SK-N-SH (cell line): ENCODE results near the gene DAGLA. TPM values are rescaled to one million over a fixed set of nuclear protein-coding genes. Genes with fewer than 3 reads are reported as not detected.

Experiments
- CTCF ChIA-PET: fragments of 300-600, 350-600 bp; formaldehyde crosslinking; extraction: SDS; loops from one replicate; lab custom pipeline; 2021; lab: Yijun Ruan, JAX
- POLR2A ChIA-PET: fragments of 350-600 bp; sonication (Branson Sonifier 250); formaldehyde crosslinking; extraction: SDS; loops from one replicate; lab custom pipeline; 2020; ENCODE audit warnings: antibody characterized with exemption, inconsistent platforms; lab: Yijun Ruan, JAX
- DNase-seq: peaks from one replicate; pipeline ENCODE4 v3.0.0; 2012
- H2AFZ ChIP-seq: fragments of 200-600 bp; sonication (generic); 2 replicates; pipeline ENCODE4 v1.8.1; 2016; ENCODE audit warnings: antibody characterized with exemption, mild to moderate bottlenecking, low read depth
- H3F3A ChIP-seq: fragments of 200-600 bp; sonication (generic); replicated peaks from 2 replicates; pipeline ENCODE3; 2016; ENCODE audit warnings: antibody characterized with exemption, mild to moderate bottlenecking; ENCODE audit not compliant: insufficient read depth
- H3K27ac ChIP-seq, 2 experiments: fragments of 200-500 bp in 1 of 2; fragments of 200-600 bp in 1 of 2; sonication (Bioruptor generic) in 1 of 2; sonication (generic), shearing (Covaris generic) in 1 of 2; 2 replicates each; pipeline versions ENCODE4 v1.5.1 to v1.6.1; 2014 to 2016; ENCODE audit warnings: low read depth in 2 of 2, inconsistent platforms in 1 of 2, low read length in 1 of 2, mild to moderate bottlenecking in 1 of 2, mixed read lengths in 1 of 2
- H3K27me3 ChIP-seq: fragments of 200-600 bp; sonication (generic), shearing (Covaris generic); 2 replicates; pipeline ENCODE4 v1.6.1; 2016; ENCODE audit warnings: mixed run types; ENCODE audit not compliant: insufficient read depth
- H3K36me3 ChIP-seq, 2 experiments: fragments of 200-500 bp in 1 of 2; fragments of 200-600 bp in 1 of 2; sonication (Bioruptor generic) in 1 of 2; sonication (generic) in 1 of 2; replicated peaks in 1 of 2; 2 replicates each; pipeline versions ENCODE3 to v1.5.1; 2014 to 2016; ENCODE audit warnings: low read length in 1 of 2, mild to moderate bottlenecking in 1 of 2; ENCODE audit not compliant: insufficient read depth in 2 of 2, control insufficient read depth in 1 of 2
- H3K4me1 ChIP-seq, 2 experiments: fragments of 200-500 bp in 1 of 2; fragments of 200-600 bp in 1 of 2; sonication (Bioruptor generic) in 1 of 2; sonication (generic), shearing (Covaris generic) in 1 of 2; 2 replicates each; pipeline versions ENCODE4 v1.5.1 to v1.6.1; 2014 to 2016; ENCODE audit warnings: low read depth in 1 of 2, low read length in 1 of 2, mixed run types in 1 of 2; ENCODE audit not compliant: insufficient read depth in 2 of 2, control insufficient read depth in 1 of 2
- H3K4me2 ChIP-seq: fragments of 200-600 bp; sonication (generic), shearing (Covaris generic); 2 replicates; pipeline ENCODE4 v1.6.1; 2017; ENCODE audit warnings: mixed run types
- H3K4me3 ChIP-seq, 2 experiments: fragments of 200-500 bp in 1 of 2; fragments of 200-600 bp in 1 of 2; sonication (Bioruptor generic) in 1 of 2; sonication (generic), shearing (Covaris generic) in 1 of 2; 2 replicates each; pipeline versions ENCODE4 v1.5.1 to v1.8.1; 2014 to 2016; ENCODE audit warnings: low read depth in 2 of 2, inconsistent platforms in 1 of 2, low read length in 1 of 2, mild to moderate bottlenecking in 1 of 2, mixed read lengths in 1 of 2, moderate library complexity in 1 of 2
- H3K79me2 ChIP-seq: fragments of 200-600 bp; sonication (generic); 2 replicates; pipeline ENCODE4 v1.8.1; 2017; ENCODE audit warnings: mild to moderate bottlenecking; ENCODE audit not compliant: insufficient read depth
- H3K9ac ChIP-seq: fragments of 200-600 bp; sonication (generic); 2 replicates; pipeline ENCODE4 v1.6.1; 2017; ENCODE audit warnings: mixed run types
- H3K9me2 ChIP-seq: fragments of 200-600 bp; sonication (generic); 2 replicates; pipeline ENCODE4 v1.6.1; 2017; ENCODE audit warnings: mixed run types
- H3K9me3 ChIP-seq: fragments of 200-600 bp; sonication (generic); 2 replicates; pipeline ENCODE4 v1.6.1; 2017; ENCODE audit warnings: mixed run types, mild to moderate bottlenecking, moderate library complexity
- H4K20me1 ChIP-seq: fragments of 200-600 bp; sonication (generic); 2 replicates; pipeline ENCODE4 v1.6.1; 2017; ENCODE audit warnings: mild to moderate bottlenecking, mixed run types; ENCODE audit not compliant: insufficient read depth
- CHD2 ChIP-seq: fragments of 150-350 bp; IDR thresholded peaks from 2 replicates; pipeline ENCODE4 v1.6.1; 2018; ENCODE audit warnings: low read length; ENCODE audit not compliant: partially characterized antibody
- CTCF ChIP-seq: fragments of 200-600 bp; sonication (generic); IDR thresholded peaks from 2 replicates; pipeline ENCODE4 v1.6.1; 2017; ENCODE audit warnings: antibody characterized with exemption, mild to moderate bottlenecking, moderate library complexity
- EP300 ChIP-seq, 2 experiments: IDR thresholded peaks; 2 replicates each; pipeline versions ENCODE4 v1.4.0 to v1.6.1; 2012; ENCODE audit warnings: borderline replicate concordance in 1 of 2, low read depth in 1 of 2, low read length in 1 of 2
- GATA2 ChIP-seq: sonication (generic); formaldehyde crosslinking; IDR thresholded peaks from 2 replicates; pipeline ENCODE4 v1.5.0; 2020; ENCODE audit warnings: mild to moderate bottlenecking, missing genetic modification reagents
- MXI1 ChIP-seq: IDR thresholded peaks from 2 replicates; pipeline ENCODE4 v1.6.1; 2012; ENCODE audit warnings: mild to moderate bottlenecking, low read depth, low read length, improper control_type of control experiment
- NRF1 ChIP-seq: IDR thresholded peaks from 2 replicates; pipeline ENCODE4 v1.6.1; 2012; ENCODE audit warnings: low read depth, mild to moderate bottlenecking, low read length
- PBX3 ChIP-seq: IDR thresholded peaks from 2 replicates; pipeline ENCODE4; 2012
- RAD21 ChIP-seq: IDR thresholded peaks from 2 replicates; pipeline ENCODE4 v1.6.1; 2012; ENCODE audit warnings: mild to moderate bottlenecking, low read length
- SIN3A ChIP-seq: IDR thresholded peaks from 2 replicates; pipeline ENCODE4 v1.6.1; 2012; ENCODE audit warnings: low read depth, mild to moderate bottlenecking, low read length, moderate library complexity, borderline replicate concordance
- TCF12 ChIP-seq: IDR thresholded peaks from 2 replicates; pipeline ENCODE4 v1.4.0; 2012
- USF1 ChIP-seq: IDR thresholded peaks from 2 replicates; pipeline ENCODE4 v1.4.0; 2012; ENCODE audit warnings: low read depth, borderline replicate concordance
- YY1 ChIP-seq: IDR thresholded peaks from 2 replicates; pipeline ENCODE4 v1.4.0; 2012; ENCODE audit warnings: low read depth, mild to moderate bottlenecking
- WGBS: methylation state at CpG from one replicate; pipeline ENCODE4 v1.1.6; 2017; ENCODE audit warnings: low lambda C conversion rate; 5-methylcytosine and 5-hydroxymethylcytosine counted together
- polyA plus RNA-seq, 3 experiments: library from polyadenylated mRNA; depleted of rRNA; stranded (reverse); fragments of >200 nt; gene quantifications; 2 replicates each; pipeline ENCODE4 v1.2.3, GENCODE V29; 2012
- TF ChIP-seq, protein P1 (sequence below): IDR thresholded peaks from 2 replicates; pipeline ENCODE4 v1.6.1; 2012; ENCODE audit warnings: mild to moderate bottlenecking, low read depth, low read length, moderate library complexity

The DAGLA gene
- polyA plus RNA-seq, 1 of the 3 experiments (the other 2 are of a cell fraction): 3.3 TPM

DNA sequence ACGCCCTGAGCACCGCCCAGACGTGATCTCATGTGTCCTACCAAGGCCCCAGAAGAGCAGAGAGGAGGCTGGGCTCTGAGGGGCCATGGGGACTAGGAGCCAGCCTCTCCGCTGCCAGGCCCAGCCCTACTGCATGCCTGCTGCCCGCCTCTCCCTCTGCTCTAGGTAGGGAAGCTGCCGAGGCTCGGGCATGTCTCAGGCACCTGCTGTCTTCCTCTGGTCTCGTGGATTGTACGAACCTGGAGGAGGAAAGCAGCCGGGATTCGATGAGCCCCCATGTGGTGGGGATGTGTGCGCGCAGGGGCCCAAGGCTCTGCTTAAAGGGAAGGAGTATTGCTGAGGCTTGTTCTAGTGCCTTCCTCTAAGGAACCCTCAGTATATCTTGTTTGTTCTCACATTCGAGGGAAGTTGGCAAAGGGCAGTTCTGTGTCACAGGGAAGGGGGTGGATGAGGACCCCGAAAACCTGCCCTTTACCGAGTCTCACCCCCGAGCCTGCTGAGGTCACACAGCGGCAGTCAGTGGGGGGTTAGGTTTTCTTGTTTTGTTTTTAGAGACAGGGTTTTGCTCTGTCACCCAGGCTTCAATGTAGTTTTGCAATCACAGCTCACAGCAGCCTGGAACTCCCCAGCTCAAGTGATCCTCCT, 21.2 kb downstream of the DAGLA start:
- H3K79me2 ChIP-seq: no peaks in the 10 kb centered on the region
- no peaks in the 10 kb centered on the region for H3K9me3 ChIP-seq
- no peak overlapping the region for H3K27ac ChIP-seq
- no peak overlapping the region for H3K4me2 ChIP-seq
- H2AFZ ChIP-seq: no peak overlapping the region
- no peaks in the 10 kb centered on the region for H3K36me3 ChIP-seq
- CTCF ChIA-PET: interaction anchor here (1.1 to 2.6 kb wide), 6 partner anchors 10 to 46 kb away, joined by 3 to 10 read pairs (median 4); no protein-coding TSS in a partner anchor
- peak; percentile 64 for DNase-seq
- WGBS: 87% methylated on average over 18 of the region's 18 CpGs
- POLR2A ChIA-PET: interaction anchor here (1.1 kb wide), 1 partner anchor 9 kb away, joined by 3 read pairs; no protein-coding TSS in a partner anchor
- peaks cover 8% of the 10 kb centered on the region; the same call in 1 of the 2 replicates for H4K20me1 ChIP-seq
- no peaks in the 10 kb centered on the region for H3K27me3 ChIP-seq
- H3K9me2 ChIP-seq: no peaks in the 10 kb centered on the region
- peaks cover 13 to 22% of the 10 kb centered on the region in 2 experiments; a peak in 3 of 4 replicates for H3K4me1 ChIP-seq
- no peak overlapping the region for H3K9ac ChIP-seq
- no peak overlapping the region; a peak in 1 of 4 replicates for H3K4me3 ChIP-seq
- TF ChIP-seq GATA2 (CRISPR knock-in tag) (no peak), USF1 (no peak), EP300 (IDR thresholded peaks at IDR 0.05; ENCODE audit: borderline replicate concordance in 1 of 2, low read depth in 1 of 2, low read length in 1 of 2) (no peak), RAD21 (peak; percentile 23; the same call in 1 of the 2 replicates), CTCF (peak; percentile 47)
- TF ChIP-seq, protein P1, sequence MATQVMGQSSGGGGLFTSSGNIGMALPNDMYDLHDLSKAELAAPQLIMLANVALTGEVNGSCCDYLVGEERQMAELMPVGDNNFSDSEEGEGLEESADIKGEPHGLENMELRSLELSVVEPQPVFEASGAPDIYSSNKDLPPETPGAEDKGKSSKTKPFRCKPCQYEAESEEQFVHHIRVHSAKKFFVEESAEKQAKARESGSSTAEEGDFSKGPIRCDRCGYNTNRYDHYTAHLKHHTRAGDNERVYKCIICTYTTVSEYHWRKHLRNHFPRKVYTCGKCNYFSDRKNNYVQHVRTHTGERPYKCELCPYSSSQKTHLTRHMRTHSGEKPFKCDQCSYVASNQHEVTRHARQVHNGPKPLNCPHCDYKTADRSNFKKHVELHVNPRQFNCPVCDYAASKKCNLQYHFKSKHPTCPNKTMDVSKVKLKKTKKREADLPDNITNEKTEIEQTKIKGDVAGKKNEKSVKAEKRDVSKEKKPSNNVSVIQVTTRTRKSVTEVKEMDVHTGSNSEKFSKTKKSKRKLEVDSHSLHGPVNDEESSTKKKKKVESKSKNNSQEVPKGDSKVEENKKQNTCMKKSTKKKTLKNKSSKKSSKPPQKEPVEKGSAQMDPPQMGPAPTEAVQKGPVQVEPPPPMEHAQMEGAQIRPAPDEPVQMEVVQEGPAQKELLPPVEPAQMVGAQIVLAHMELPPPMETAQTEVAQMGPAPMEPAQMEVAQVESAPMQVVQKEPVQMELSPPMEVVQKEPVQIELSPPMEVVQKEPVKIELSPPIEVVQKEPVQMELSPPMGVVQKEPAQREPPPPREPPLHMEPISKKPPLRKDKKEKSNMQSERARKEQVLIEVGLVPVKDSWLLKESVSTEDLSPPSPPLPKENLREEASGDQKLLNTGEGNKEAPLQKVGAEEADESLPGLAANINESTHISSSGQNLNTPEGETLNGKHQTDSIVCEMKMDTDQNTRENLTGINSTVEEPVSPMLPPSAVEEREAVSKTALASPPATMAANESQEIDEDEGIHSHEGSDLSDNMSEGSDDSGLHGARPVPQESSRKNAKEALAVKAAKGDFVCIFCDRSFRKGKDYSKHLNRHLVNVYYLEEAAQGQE: no peak
- H3F3A ChIP-seq: no peaks in the 10 kb centered on the region

DNA sequence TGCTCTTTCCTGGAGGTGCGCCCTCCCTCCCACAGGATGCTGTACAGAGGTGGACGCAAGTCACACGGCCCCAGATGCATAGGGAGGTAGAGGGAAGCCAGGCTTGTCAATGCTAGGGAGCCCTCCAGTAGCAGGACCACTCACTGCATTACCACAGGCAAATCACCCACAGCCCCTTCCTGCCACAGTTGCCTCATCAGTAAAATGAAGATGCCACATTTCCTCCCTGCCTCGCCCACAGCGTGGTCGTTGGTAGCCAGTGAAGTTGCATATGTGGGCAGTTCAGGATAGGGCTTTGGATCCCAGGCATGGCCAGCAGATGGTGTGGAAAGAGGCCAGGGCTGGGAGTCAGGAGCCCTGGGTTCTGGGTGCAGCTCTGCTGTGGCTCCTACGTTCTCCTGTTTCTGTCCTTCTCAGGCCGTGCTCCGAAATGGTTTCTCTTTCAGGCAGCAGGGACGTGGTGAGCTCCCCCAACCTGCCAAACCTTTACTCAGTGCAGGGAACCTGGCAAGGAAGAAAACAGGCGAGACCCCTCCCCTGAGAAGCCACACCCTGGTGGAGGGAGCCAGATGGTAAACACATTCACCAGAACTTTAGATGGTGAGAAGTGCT, 22.6 kb downstream of the DAGLA start:
- H3K9me2 ChIP-seq: no peaks in the 10 kb centered on the region
- no peak overlapping the region for H2AFZ ChIP-seq
- no peak overlapping the region for H3K4me2 ChIP-seq
- ChIA-PET POLR2A (no interaction called here), CTCF (interaction anchor here (1.1 to 2.6 kb wide), 5 partner anchors 16 to 67 kb away, joined by 3 to 10 read pairs (median 4); no protein-coding TSS in a partner anchor)
- no peaks in the 10 kb centered on the region for H3K79me2 ChIP-seq
- TF ChIP-seq YY1 (no peak), NRF1 (no peak), CHD2 (no peak), TCF12 (no peak), PBX3 (no peak), EP300 (IDR thresholded peaks at IDR 0.05; ENCODE audit: borderline replicate concordance in 1 of 2, low read depth in 1 of 2, low read length in 1 of 2) (no peak), MXI1 (no peak), GATA2 (CRISPR knock-in tag) (no peak), SIN3A (no peak)
- 80% methylated on average over 8 of the region's 11 CpGs for WGBS
- no peak overlapping the region for H3K9ac ChIP-seq
- H3K27me3 ChIP-seq: no peaks in the 10 kb centered on the region
- H3K9me3 ChIP-seq: no peaks in the 10 kb centered on the region
- H3F3A ChIP-seq: no peaks in the 10 kb centered on the region
- peaks cover 13 to 16% of the 10 kb centered on the region in 2 experiments; a peak in 2 of 4 replicates for H3K4me1 ChIP-seq
- DNase-seq: no peak
- H3K4me3 ChIP-seq: no peak overlapping the region
- no peaks in the 10 kb centered on the region for H3K36me3 ChIP-seq
- H3K27ac ChIP-seq: no peak overlapping the region
- peaks cover 8% of the 10 kb centered on the region; the same call in 1 of the 2 replicates for H4K20me1 ChIP-seq
